Measurements from ENCODE around the gene OSBP2.

DNA sequence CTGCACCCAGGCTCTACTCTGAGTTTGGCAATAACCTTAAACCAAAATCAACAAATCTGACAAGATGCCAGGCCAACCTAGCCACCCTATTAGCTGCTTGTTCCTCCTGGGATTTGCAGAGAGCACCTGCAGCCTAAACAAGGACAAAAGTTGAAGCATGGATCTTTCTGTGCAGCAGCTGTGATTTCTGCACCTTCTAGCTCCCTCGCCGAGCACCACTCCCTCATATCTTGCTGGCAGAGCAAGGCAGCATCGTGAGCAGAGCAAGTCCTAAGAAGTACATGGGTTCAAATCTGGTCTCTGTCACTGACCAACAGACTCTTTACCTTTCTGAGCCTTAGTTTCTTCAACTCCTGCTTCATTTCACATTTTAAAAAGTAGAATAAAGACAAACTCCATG lies 235.6 kb downstream of the OSBP2 start:
- no peak for TF ChIP-seq CTCF (IDR thresholded peaks at IDR 0.05; ENCODE audit: low read depth, low read length)
- no peak for TF ChIP-seq EZH2phosphoT487 (IDR thresholded peaks at IDR 0.05; ENCODE audit: low read depth)

All from OCI-LY3 (cell line).